ENCODE results near the gene RCC2.
"Not testable (repeated sequence)": the region's sequence is repeated elsewhere in the genome, so short reads cannot be mapped to it uniquely, and the experiment has no call there.

Gene RCC2

DNA sequence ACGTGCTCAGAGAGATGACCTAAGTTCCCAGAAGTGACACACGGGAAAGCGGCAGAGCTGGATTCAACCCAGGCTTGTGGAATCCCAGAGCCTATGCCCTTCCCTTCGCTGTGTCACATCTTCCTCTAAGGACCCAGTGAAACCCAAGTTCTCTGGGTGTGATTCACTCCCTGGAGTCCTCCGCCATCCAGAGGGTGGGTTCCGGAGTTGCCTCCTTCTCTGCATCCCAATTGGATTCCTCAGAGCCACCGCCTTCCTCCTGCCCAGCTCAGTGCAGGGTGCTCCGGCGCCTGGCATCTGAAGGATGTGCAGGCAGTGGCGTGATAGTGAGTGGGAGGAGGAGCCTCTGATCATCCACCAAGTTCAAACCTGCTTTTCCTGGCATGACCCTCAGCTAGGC is 20.7 kb upstream of the RCC2 start:
- no peak for DNase-seq (ENCODE audit: low spot score)
- TF ChIP-seq, protein P1, sequence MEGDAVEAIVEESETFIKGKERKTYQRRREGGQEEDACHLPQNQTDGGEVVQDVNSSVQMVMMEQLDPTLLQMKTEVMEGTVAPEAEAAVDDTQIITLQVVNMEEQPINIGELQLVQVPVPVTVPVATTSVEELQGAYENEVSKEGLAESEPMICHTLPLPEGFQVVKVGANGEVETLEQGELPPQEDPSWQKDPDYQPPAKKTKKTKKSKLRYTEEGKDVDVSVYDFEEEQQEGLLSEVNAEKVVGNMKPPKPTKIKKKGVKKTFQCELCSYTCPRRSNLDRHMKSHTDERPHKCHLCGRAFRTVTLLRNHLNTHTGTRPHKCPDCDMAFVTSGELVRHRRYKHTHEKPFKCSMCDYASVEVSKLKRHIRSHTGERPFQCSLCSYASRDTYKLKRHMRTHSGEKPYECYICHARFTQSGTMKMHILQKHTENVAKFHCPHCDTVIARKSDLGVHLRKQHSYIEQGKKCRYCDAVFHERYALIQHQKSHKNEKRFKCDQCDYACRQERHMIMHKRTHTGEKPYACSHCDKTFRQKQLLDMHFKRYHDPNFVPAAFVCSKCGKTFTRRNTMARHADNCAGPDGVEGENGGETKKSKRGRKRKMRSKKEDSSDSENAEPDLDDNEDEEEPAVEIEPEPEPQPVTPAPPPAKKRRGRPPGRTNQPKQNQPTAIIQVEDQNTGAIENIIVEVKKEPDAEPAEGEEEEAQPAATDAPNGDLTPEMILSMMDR (IDR thresholded peaks at IDR 0.05; ENCODE audit: extremely low read depth, missing control alignments): no peak

DNA sequence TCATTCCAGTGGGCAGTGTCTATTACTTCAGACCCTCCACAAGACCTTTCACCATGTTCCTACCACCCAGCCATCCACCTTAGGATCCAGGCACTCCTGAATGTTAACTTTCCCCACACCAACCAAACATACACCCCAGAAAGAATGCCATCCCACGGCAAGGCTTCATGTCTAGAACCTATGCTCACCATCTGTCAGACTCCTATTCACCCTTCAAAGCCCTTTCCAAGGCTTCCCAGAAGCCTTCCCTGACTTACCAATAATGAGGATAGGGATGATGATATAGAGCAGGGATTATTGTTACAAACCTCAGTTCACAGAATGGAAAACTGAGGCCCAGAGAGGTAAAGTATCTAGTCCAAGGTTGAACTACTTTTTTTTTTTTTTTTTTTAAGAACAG is 19.3 kb upstream of the RCC2 start:
- DNase-seq (ENCODE audit: low spot score): no peak
- TF ChIP-seq, protein P1 (IDR thresholded peaks at IDR 0.05; ENCODE audit: extremely low read depth, missing control alignments): no peak

DNA sequence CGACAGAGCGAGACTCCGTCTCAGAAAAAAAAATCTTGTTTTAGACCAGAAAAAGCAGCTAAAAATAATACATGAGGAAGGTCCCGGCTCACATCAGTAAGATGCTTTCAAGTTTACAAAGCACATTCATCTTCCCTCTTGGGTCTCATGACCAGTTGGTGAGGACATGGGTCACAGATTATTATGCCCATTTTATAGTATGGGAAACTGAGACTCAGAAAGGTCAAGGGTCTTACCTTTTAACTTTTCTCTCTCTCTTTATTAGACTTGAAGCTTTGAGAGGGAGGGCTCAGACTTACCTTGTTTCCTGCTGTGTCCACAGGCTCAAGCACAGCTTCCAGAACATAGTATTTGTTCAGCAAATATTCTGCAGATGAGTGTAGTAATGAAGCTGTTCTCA is 13.2 kb upstream of the RCC2 start:
- DNase-seq (ENCODE audit: low spot score): no peak
- TF ChIP-seq, protein P1 (IDR thresholded peaks at IDR 0.05; ENCODE audit: extremely low read depth, missing control alignments): no peak

DNA sequence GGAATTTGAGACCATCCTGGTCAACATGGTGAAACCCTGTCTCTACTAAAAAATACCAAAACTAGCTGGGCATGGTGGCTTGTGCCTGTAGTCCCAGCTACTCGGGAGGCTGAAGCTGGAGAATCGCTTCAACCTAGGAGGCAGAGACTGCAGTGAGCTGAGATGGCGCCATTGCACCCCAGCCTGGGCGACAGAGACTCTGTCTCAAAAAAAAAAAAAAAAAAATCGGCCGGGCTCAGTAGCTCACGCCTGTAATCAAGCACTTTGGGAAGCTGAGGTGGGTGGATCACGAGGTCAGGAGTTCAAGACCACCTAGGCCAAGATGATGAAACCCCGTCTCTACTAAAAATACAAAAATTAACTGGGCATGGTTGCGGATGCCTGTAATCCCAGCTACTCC is 12.7 kb upstream of the RCC2 start:
- DNase-seq (ENCODE audit: low spot score): not testable (repeated sequence)

DNA sequence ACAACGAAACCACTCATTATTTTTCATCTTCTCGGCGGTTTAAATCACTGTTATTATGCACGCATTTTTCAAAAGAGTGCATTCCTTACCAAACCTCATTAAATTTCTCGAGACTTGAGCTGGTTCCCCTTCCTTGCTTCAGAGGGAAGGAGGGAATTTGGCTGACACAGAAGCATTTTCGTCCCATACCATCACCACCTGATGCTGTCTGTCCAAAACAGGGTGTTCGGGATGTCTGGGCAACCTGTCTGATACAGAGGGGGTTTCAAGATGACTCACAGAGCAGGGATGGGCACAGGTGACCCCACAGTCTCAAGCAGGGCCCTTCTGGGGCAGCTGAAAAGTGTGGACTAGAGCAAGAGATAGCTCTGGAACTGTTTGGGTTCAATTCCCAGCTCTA is 12.3 kb upstream of the RCC2 start:
- TF ChIP-seq, protein P1 (IDR thresholded peaks at IDR 0.05; ENCODE audit: extremely low read depth, missing control alignments): no peak
- no peak for DNase-seq (ENCODE audit: low spot score)

- TF ChIP-seq, protein P1 (IDR thresholded peaks at IDR 0.05; ENCODE audit: extremely low read depth, missing control alignments): no peak
- DNase-seq (ENCODE audit: low spot score): no peak
Observed at GRCh38 chr1:17447501-17447992, 8.1 kb upstream of the RCC2 start.

- TF ChIP-seq, protein P1 (IDR thresholded peaks at IDR 0.05; ENCODE audit: extremely low read depth, missing control alignments): no peak
Observed at GRCh38 chr1:17442841-17443240, 3.4 kb upstream of the RCC2 start.

GRCh38 chr1:17441993-17442357 is 2.5 kb upstream of the RCC2 start:
- no peak for DNase-seq (ENCODE audit: low spot score)
- TF ChIP-seq, protein P1 (IDR thresholded peaks at IDR 0.05; ENCODE audit: extremely low read depth, missing control alignments): no peak

More at GRCh38 chr1:17442841-17443240, 3.4 kb upstream of the RCC2 start:
- DNase-seq (ENCODE audit: low spot score): no peak

All from GM20000 (cell line).